GM10266 (cell line): ENCODE results near the gene RFX3.

Experiments used
- DNase-seq: peaks from one replicate; pipeline ENCODE4 v3.0.0; 2012; ENCODE audit errors: extremely low spot score
- TF ChIP-seq, protein P1 (sequence below): IDR thresholded peaks from 2 replicates; pipeline ENCODE4 v1.5.1; 2012; ENCODE audit warnings: mild to moderate bottlenecking, low read depth; ENCODE audit not compliant: control insufficient read depth, insufficient read depth; ENCODE audit errors: missing control alignments

Gene RFX3

GRCh38 chr9:3506164-3506563 is 19.6 kb downstream of the RFX3 start:
- no peak for DNase-seq
- TF ChIP-seq, protein P1, sequence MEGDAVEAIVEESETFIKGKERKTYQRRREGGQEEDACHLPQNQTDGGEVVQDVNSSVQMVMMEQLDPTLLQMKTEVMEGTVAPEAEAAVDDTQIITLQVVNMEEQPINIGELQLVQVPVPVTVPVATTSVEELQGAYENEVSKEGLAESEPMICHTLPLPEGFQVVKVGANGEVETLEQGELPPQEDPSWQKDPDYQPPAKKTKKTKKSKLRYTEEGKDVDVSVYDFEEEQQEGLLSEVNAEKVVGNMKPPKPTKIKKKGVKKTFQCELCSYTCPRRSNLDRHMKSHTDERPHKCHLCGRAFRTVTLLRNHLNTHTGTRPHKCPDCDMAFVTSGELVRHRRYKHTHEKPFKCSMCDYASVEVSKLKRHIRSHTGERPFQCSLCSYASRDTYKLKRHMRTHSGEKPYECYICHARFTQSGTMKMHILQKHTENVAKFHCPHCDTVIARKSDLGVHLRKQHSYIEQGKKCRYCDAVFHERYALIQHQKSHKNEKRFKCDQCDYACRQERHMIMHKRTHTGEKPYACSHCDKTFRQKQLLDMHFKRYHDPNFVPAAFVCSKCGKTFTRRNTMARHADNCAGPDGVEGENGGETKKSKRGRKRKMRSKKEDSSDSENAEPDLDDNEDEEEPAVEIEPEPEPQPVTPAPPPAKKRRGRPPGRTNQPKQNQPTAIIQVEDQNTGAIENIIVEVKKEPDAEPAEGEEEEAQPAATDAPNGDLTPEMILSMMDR: no peak

DNA sequence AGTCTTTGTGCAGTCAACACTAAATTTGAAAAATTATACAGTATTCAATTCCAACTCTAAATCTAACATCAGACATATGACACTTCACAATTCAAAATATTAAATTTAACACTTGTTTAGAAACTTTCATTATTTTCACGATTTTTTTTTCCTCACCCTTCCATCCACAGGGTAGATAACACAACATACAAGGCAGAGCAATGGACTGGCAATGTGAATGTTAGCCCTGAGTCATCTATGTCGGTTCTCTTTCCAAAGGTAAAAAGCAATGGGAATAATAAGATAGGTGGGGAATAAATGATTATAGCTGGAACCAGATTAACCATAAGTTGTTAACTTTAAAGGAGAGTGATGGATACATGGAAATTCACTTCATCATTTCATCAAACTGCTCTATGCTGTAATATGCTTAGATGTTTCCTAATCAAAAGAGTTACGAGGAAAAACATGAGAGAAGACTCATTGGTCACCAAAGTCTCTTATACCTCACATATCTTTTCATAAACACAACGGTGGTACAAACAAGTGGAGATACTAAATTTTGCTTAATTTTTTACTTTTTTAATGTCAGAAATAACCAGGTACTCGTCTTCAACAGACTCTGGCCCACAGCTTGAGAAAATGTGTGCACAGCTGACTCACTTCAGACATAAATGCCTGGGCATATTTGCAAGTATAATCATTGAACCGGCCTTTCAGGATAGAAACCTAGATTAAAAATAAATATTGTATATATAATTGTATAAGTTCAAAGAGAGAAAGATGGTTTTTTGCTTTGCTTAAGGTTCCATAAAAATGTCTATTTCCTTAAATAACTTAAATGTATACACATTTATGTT is 23.0 kb downstream of the RFX3 start:
- TF ChIP-seq, protein P1: no peak
- DNase-seq: no peak

DNA sequence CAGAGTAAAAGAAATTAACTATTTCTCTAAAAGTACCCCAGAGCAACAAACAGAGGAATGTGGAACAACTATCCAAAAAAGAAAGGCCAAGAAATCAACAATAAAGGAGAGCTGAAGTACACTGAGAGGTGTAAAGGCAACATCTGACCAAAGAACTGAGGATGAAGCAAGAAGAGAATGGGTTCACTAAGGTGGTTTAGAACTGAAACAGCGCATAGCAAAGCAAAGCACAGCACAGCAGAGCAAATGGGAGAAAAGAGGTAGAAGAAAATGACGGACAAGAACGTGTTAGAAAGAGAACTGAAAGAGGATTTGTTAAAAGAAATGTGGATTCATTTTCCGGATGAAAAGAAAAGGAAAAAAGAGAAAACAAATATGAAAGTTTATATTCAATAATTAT is 25.8 kb downstream of the RFX3 start:
- DNase-seq: no peak
- TF ChIP-seq, protein P1: no peak

DNA sequence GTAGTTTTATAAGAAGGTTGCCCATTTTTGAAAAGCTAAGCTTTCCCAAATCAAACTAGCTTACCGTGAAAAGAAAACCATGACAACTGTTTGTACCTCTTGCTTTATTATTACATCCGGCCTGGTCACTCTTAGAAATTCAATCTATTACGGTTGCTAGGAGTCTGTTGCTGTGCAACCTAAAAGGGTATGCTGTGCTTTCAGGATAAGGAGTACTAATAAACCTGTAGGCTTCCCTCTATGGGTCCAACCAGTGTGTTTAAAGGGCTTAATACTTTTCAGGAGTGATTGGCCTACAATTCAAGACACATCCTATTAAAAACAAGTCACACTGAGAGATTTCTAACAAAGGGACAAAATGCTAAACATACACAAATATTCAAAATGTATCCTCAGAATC is 27.1 kb downstream of the RFX3 start:
- DNase-seq: no peak
- TF ChIP-seq, protein P1: no peak

GRCh38 chr9:3497857-3498256 is 27.9 kb downstream of the RFX3 start:
- DNase-seq: no peak
- TF ChIP-seq, protein P1: no peak

DNA sequence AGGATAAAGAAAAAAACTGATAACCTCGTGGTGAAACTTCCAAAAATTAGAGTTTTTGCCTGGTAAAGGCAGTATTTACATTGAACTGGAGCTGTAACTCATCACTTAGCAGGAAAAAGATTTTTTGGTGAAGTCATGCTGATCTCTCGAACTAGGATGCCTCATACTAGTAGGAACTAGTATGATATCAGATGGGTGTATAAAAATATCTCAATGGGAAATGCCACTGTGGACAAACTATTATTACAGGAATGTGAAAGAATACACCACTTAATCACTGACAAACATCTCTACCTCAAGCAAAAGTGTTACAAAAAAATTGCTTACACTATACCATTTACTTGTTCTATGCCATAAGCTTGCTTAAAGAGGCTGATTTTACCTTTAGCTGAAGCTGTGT is 28.4 kb downstream of the RFX3 start:
- no peak for DNase-seq
- TF ChIP-seq, protein P1: no peak

DNA sequence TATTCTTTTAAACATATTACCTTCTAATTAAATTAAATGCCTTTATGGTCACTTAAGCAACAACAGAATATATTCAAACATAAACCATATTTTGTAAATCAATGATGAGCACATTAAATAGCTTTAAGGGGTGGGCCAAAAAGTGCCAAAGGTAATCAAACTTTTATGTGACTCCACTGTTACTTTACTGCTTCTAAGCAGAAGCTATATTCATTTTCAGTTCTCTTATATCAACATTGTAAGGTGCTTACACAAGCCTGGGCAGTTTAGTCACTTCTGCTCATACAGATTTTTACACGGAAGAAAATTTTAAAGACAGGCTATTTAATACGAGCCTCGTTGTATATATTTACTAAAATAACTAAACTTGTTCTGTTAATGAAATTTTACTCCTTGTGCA is 29.9 kb downstream of the RFX3 start:
- DNase-seq: no peak
- TF ChIP-seq, protein P1: no peak
